RCC 7860 (cell line): ENCODE results near the gene EIF5B.

ENCODE experiments used
- DNase-seq: peaks from one replicate; pipeline ENCODE4 v3.0.0-alpha.2; 2015; ENCODE audit warnings: low spot score
- FAIRE-seq: peaks from 2 replicates; lab custom pipeline; 2012; peaks lifted over from hg19 to GRCh38; lab: Jason Lieb, UNC

Gene EIF5B

DNA sequence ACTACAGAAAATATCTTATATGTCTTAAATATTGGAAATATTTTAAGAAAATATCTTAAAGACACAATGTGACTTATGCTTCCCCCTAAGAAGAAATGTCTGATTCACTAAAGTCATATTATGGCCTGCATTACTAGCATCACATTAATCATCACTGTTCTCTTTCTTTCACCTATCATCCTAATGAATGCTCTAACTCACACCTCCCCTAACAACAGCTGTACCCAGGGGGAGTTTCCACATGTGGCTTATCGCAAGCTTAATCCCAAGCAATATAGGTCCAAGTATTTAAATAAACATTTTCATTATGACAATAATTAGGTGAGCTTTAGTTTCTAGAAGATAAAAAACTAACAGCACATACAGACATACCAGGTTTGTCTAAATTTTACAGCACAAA, 113.0 kb downstream of the EIF5B start:
- no peak for DNase-seq

More for the DNA sequence above, 113.0 kb downstream of the EIF5B start:
- FAIRE-seq: no peak
